Measurements from ENCODE around the gene ALKBH8.
"Not testable (repeated sequence)": the region's sequence is repeated elsewhere in the genome, so short reads cannot be mapped to it uniquely, and the experiment has no call there.

Gene ALKBH8

GRCh38 chr11:107563702-107564101 is 1.8 kb downstream of the ALKBH8 start:
- no peak for DNase-seq
- Mint-ChIP-seq H3K9me3 (no peaks in the 10 kb centered on the region), H3K4me3 (peak overlapping the region; percentile 62), H3K27ac (peak overlapping the region; percentile 83), H3K36me3 (ENCODE audit: low read depth) (peaks cover 41% of the 10 kb centered on the region), H3K4me1 (ENCODE audit: low read depth) (peaks cover 77% of the 10 kb centered on the region), H3K27me3 (no peaks in the 10 kb centered on the region)

DNA sequence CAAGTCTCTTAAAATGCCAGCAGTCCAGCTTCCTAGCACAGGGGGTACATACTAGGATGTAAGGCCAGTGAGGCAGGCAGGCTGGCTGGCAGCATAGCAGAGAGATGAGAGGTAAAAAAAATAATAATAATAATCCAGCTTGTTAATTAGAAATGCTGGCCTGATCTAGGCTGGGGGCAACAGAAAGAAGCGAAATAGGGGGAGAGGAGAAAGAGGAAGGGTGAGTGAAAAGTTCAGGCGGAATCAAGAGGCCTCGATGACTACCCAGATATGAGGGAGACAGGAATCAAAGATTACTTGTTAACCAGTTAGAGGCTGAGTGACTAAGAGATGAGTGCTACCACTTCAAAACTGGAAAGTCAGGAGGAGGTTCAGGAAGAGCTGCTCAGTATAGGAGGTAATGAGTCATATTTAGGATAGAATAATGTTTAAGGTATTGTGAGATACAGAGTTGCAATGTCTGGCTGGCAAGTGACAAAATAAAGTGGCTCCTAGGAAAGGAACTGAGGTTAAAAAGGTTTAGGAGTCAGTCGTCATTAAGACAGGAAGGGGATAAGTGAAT is 2.8 kb downstream of the ALKBH8 start:
- DNase-seq, result no peak
- H3K36me3 Mint-ChIP-seq (ENCODE audit: low read depth), result peaks cover 48% of the 10 kb centered on the region
- peak overlapping the region; percentile 56 for H3K4me3 Mint-ChIP-seq
- H3K27me3 Mint-ChIP-seq, result no peaks in the 10 kb centered on the region
- no peaks in the 10 kb centered on the region for H3K9me3 Mint-ChIP-seq
- peak overlapping the region; percentile 91 for H3K27ac Mint-ChIP-seq
- peaks cover 75% of the 10 kb centered on the region for H3K4me1 Mint-ChIP-seq (ENCODE audit: low read depth)

GRCh38 chr11:107561688-107562087 is 3.8 kb downstream of the ALKBH8 start:
- H3K4me3 Mint-ChIP-seq, result peak overlapping the region; percentile 42
- peaks cover 70% of the 10 kb centered on the region for H3K4me1 Mint-ChIP-seq (ENCODE audit: low read depth)
- peak overlapping the region; percentile 91 for H3K27ac Mint-ChIP-seq
- H3K9me3 Mint-ChIP-seq, result no peaks in the 10 kb centered on the region
- peaks cover 54% of the 10 kb centered on the region for H3K36me3 Mint-ChIP-seq (ENCODE audit: low read depth)
- DNase-seq, result no peak
- H3K27me3 Mint-ChIP-seq, result no peaks in the 10 kb centered on the region

DNA sequence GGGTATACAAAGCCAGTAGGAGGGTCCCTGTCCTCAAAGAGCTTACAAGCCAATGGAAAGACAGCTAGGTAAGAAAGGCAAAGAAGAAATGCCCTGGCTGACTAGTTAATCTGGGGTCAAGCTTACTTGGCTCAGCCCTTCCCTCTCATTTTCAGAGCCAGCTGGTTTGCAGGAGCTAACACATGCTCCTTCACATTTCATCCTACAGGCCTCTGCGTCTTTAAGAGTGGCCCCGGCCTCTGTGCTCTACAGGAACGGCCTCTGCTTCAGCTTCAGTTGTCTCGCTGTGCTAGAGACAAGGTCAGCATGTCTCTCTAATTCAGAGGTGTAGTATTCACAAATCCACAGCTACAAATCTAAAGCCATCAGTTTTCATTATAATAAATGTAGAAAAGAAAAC is 15.2 kb downstream of the ALKBH8 start:
- DNase-seq, result no peak
- no peak overlapping the region for H3K4me3 Mint-ChIP-seq
- H3K27me3 Mint-ChIP-seq, result no peaks in the 10 kb centered on the region
- H3K27ac Mint-ChIP-seq, result no peak overlapping the region
- no peaks in the 10 kb centered on the region for H3K9me3 Mint-ChIP-seq
- H3K36me3 Mint-ChIP-seq (ENCODE audit: low read depth), result peaks cover 82% of the 10 kb centered on the region
- peaks cover 8% of the 10 kb centered on the region for H3K4me1 Mint-ChIP-seq (ENCODE audit: low read depth)

DNA sequence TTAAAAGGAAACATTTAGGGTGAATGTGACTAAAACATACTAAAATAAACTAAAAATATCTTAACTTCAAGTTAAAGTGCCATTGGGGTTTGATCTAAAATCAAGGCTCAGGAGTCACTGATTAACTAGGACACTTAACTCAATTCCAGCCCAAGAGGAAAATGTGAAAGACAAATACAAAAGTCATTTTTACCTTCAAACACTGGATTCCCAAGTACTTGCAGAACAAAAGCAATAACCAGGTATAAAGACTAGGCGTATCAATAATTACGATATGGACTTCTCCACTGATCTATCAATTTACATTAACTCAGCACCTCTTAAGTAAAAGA is 15.6 kb downstream of the ALKBH8 start:
- peaks cover 12% of the 10 kb centered on the region for H3K4me1 Mint-ChIP-seq (ENCODE audit: low read depth)
- no peaks in the 10 kb centered on the region for H3K27me3 Mint-ChIP-seq
- no peak overlapping the region for H3K27ac Mint-ChIP-seq
- H3K36me3 Mint-ChIP-seq (ENCODE audit: low read depth), result peaks cover 82% of the 10 kb centered on the region
- no peak for DNase-seq
- H3K4me3 Mint-ChIP-seq, result no peak overlapping the region
- H3K9me3 Mint-ChIP-seq, result no peaks in the 10 kb centered on the region

DNA sequence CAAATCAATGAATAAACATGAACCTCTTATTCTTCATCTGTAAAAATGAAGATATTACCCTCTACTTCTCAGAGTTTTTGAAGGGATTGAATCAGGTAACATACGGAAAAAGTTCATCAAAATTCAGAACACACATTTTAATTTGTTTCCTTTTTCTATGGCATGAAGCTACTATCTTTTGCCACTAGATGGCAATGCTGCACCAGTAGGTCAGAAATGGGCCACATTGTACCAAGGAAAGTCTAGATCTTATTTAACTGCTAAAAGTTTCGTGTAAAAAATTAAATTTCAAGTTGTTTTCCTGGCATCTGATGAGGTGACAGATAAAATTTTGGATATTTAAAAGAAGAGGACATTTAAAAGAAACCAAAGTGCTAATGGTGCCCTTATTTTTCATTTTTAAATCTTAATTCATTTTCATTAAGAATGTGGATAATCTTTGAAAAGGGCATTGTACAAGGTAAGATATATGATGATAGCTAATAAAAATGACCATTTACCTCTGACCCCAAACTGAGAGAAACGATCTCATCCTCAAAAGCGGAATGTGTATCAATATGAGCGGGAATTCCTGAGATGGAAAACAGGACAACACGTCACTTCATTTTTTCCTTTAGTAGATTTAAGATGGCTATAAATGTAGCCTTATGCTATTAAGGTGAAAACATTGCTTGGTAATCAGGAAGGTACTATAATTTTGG is 16.1 kb downstream of the ALKBH8 start:
- H3K4me1 Mint-ChIP-seq (ENCODE audit: low read depth), result peaks cover 15% of the 10 kb centered on the region
- no peak for DNase-seq
- no peaks in the 10 kb centered on the region for H3K9me3 Mint-ChIP-seq
- H3K4me3 Mint-ChIP-seq, result no peak overlapping the region
- no peak overlapping the region for H3K27ac Mint-ChIP-seq
- H3K27me3 Mint-ChIP-seq, result no peaks in the 10 kb centered on the region
- peaks cover 85% of the 10 kb centered on the region for H3K36me3 Mint-ChIP-seq (ENCODE audit: low read depth)

- H3K27me3 Mint-ChIP-seq, result no peaks in the 10 kb centered on the region
- H3K36me3 Mint-ChIP-seq (ENCODE audit: low read depth), result peaks cover 85% of the 10 kb centered on the region
- H3K4me3 Mint-ChIP-seq, result no peak overlapping the region
- peaks cover 15% of the 10 kb centered on the region for H3K4me1 Mint-ChIP-seq (ENCODE audit: low read depth)
- no peak for DNase-seq
- no peak overlapping the region for H3K27ac Mint-ChIP-seq
- no peaks in the 10 kb centered on the region for H3K9me3 Mint-ChIP-seq
Observed at GRCh38 chr11:107547961-107548360, 17.6 kb downstream of the ALKBH8 start.

DNA sequence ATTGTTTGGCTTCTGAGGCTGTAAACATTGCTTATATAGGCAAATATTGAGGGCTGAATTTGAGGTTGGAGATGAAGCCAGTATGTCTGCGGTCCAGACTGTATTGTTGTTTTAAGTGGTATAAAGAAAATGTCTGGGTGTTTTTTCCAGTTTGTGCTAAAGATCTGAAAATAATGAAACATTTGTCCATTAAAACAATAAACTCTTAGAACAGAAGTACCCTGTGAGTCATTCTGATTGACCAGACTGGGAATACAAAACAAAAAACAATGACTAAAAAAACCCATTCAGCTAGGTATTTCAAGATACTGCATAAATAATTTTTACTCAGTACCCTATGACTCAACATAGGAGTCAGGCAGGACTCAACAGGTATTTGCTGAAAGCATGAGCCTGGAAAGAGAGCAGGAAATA is 20.4 kb downstream of the ALKBH8 start:
- no peak overlapping the region for H3K4me3 Mint-ChIP-seq
- peaks cover 82% of the 10 kb centered on the region for H3K36me3 Mint-ChIP-seq (ENCODE audit: low read depth)
- H3K4me1 Mint-ChIP-seq (ENCODE audit: low read depth), result peaks cover 15% of the 10 kb centered on the region
- H3K9me3 Mint-ChIP-seq, result no peaks in the 10 kb centered on the region
- no peak for DNase-seq
- no peaks in the 10 kb centered on the region for H3K27me3 Mint-ChIP-seq
- no peak overlapping the region for H3K27ac Mint-ChIP-seq

DNA sequence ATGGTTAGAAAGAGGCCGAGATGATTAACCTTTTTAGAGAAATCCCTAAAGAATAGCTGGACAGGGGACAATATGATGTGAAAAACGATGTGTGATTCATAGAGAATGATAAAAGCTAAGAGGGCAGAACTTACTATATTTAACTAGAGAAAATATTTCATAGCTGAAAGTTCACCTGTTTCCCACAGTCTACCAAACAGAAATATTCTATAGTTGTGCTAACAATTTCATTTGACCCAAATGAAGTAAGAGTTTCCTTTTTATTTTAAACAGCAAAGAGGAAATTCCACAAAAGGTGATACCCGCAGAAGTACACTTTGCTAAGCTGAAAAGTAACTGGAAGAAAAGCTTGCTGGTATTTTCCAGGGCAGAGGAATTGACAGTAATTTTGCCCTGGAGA is 26.7 kb downstream of the ALKBH8 start:
- Mint-ChIP-seq H3K36me3 (ENCODE audit: low read depth) (peaks cover 78% of the 10 kb centered on the region), H3K27ac (no peak overlapping the region)

DNA sequence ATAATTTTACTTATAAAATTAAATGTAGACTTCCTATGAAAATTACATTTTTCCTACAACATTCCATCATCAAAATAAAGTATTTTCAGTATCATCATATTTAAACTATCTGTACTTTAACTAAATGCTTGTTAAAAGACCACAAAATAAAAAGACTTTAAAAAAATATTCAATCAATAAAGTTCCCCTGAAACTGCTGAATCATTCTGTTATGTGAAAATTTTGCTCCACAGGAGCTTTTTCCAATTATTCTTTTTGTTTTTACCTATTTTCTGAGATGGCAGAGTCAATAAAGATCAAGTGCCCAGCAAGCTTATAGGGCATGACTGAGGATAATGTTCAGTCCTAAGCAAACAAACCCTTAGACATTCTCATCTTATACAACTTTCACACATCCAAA is 27.3 kb downstream of the ALKBH8 start:
- Mint-ChIP-seq H3K36me3 (ENCODE audit: low read depth) (peaks cover 75% of the 10 kb centered on the region), H3K4me3 (no peak overlapping the region), H3K9me3 (no peaks in the 10 kb centered on the region), H3K27me3 (no peaks in the 10 kb centered on the region), H3K4me1 (ENCODE audit: low read depth) (peaks cover 5% of the 10 kb centered on the region), H3K27ac (no peak overlapping the region)
- no peak for DNase-seq

More for the DNA sequence above, 26.7 kb downstream of the ALKBH8 start:
- Mint-ChIP-seq H3K4me1 (ENCODE audit: low read depth) (peaks cover 5% of the 10 kb centered on the region), H3K4me3 (no peak overlapping the region), H3K27me3 (no peaks in the 10 kb centered on the region), H3K9me3 (no peaks in the 10 kb centered on the region)
- no peak for DNase-seq

- H3K36me3 Mint-ChIP-seq (ENCODE audit: low read depth), result peaks cover 71% of the 10 kb centered on the region
- not testable (repeated sequence) for DNase-seq; H3K27me3 Mint-ChIP-seq; H3K4me3 Mint-ChIP-seq; H3K4me1 Mint-ChIP-seq (ENCODE audit: low read depth); H3K9me3 Mint-ChIP-seq; H3K27ac Mint-ChIP-seq
Observed at GRCh38 chr11:107537155-107537554, 28.4 kb downstream of the ALKBH8 start.

DNA sequence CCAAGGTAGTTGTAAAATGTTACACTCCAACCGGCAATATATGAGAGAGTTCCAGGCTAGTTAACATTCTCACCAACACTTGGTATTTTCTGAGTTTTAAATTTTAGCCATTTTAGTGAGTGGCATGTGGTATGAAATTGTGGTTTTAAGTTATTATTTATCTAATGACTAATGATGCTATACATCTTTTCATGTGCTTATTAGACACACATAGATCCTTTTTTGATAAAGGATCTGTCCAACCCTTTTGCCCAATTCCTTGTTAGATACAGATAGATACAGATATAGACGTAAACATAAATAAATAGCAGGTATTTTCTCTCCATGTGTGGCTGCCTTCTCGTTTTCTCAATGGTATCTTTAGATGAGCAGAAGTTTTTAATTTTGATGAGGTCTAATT is 39.3 kb downstream of the ALKBH8 start:
- Mint-ChIP-seq H3K9me3 (no peaks in the 10 kb centered on the region), H3K36me3 (ENCODE audit: low read depth) (peaks cover 71% of the 10 kb centered on the region), H3K27me3 (no peaks in the 10 kb centered on the region), H3K4me3 (no peak overlapping the region), H3K4me1 (ENCODE audit: low read depth) (no peaks in the 10 kb centered on the region), H3K27ac (no peak overlapping the region)
- no peak for DNase-seq

- H3K36me3 Mint-ChIP-seq (ENCODE audit: low read depth), result peaks cover 83% of the 10 kb centered on the region
- no peak for DNase-seq
- H3K27ac Mint-ChIP-seq, result no peak overlapping the region
- no peaks in the 10 kb centered on the region for H3K27me3 Mint-ChIP-seq
- peaks cover 4% of the 10 kb centered on the region for H3K9me3 Mint-ChIP-seq
- no peak overlapping the region for H3K4me3 Mint-ChIP-seq
- no peaks in the 10 kb centered on the region for H3K4me1 Mint-ChIP-seq (ENCODE audit: low read depth)
Observed at GRCh38 chr11:107508858-107509244, 56.7 kb downstream of the ALKBH8 start.

DNA sequence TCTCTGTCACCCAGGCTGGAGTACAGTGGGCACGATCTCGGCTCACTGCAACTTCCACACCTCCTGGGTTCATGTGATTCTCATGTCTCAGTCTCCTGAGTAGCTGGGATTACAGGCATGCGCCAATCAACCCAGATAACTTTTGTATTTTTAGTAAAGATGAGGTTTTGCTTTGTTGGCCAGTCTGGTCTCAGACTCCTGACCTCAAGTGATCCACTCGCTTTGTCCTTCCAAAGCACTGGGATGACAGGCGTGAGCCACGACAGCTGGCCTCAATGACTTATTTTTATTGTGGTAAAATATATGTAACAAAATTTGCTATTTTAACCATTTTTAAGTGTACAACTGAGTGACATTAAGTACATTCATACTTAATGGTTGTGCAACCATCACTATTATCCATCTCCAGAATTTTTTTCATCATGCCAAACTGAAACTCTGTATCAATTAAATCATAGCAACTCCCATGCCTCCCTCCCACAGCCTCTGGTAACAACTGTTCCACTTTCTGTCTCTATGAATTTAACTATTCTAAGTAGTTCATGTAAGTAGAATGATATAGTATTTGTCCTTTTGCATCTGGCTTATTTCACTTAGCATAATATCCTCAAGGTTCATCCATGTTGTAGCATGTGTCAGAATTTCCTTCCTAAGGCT is 57.2 kb downstream of the ALKBH8 start:
- Mint-ChIP-seq H3K4me3 (no peak overlapping the region), H3K27me3 (no peaks in the 10 kb centered on the region), H3K9me3 (peaks cover 7% of the 10 kb centered on the region), H3K4me1 (ENCODE audit: low read depth) (no peaks in the 10 kb centered on the region), H3K27ac (no peak overlapping the region), H3K36me3 (ENCODE audit: low read depth) (peaks cover 84% of the 10 kb centered on the region)
- no peak for DNase-seq

DNA sequence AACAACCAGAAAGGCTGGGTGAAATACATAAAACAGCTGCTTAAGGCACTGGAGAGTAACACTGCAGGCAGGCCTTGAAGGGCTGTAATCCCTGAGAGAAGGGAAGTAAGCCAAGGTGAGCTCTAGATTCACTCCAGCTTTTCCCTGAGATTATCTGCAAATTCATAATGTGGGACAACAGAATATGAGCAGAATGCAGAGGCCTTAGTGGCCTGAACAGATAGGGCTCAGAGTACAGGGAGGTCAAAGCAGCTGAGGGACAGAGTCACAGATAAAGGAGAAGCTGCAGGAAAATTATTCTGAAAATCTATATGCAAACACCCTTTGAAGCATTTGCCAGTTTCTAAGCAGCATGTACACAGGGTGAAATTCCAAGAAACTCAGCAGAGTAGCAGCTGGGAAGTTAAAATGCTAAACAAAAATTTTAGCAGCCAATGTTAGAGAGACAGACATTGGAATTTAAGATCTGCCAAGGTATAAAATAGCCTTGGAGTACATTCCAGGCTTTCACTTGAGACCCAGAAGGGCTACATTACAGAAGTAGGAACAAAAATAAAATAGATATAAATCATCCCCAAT is 59.8 kb downstream of the ALKBH8 start:
- Mint-ChIP-seq H3K27me3 (no peaks in the 10 kb centered on the region), H3K9me3 (peaks cover 22% of the 10 kb centered on the region), H3K27ac (no peak overlapping the region), H3K4me1 (ENCODE audit: low read depth) (no peaks in the 10 kb centered on the region), H3K4me3 (no peak overlapping the region), H3K36me3 (ENCODE audit: low read depth) (peaks cover 93% of the 10 kb centered on the region)
- no peak for DNase-seq

Measured in activated T-cell treated with anti-CD3 and anti-CD28 coated beads, Interleukin-2, amount 50 U/mL, for 24 hours (primary cell).